Gastrocnemius medialis (tissue), 4 donors: ENCODE data around the gene FNIP2. TPM values are rescaled to one million over a fixed set of nuclear protein-coding genes. Genes with fewer than 3 reads are reported as not detected.

Experiments used
- ATAC-seq, 2 donors: fragments of 150-250 bp; one replicate each; pipeline ENCODE4 v1.9.1; 2016
- DNase-seq, 2 donors: peaks; one replicate each; pipeline ENCODE4 v3.0.0-alpha.2; 2019
- H3K27ac ChIP-seq, 4 donors: fragments of 200-600 bp; sonication (generic); 1 replicate in 1 of 4; 2 replicates in 3 of 4; pipeline ENCODE4 v1.5.1; 2016 to 2018; ENCODE audit warnings: mild to moderate bottlenecking in 2 of 4, moderate library complexity in 1 of 4
- H3K27me3 ChIP-seq, 3 donors: fragments of 200-600 bp; sonication (generic) in 2 of 3; 1 replicate in 1 of 3; 2 replicates in 2 of 3; pipeline versions ENCODE4 v1.5.1 to v1.6.0; 2016 to 2019; ENCODE audit warnings: mild to moderate bottlenecking in 1 of 3, moderate library complexity in 1 of 3
- H3K36me3 ChIP-seq, 2 donors: fragments of 200-600 bp; sonication (generic) in 1 of 2; one replicate each; pipeline ENCODE4 v1.5.1; 2017 to 2018
- H3K4me1 ChIP-seq, 2 donors: fragments of 200-600 bp; sonication (generic) in 1 of 2; one replicate each; pipeline ENCODE4 v1.5.1; 2016 to 2017; ENCODE audit warnings: mild to moderate bottlenecking in 2 of 2
- H3K4me3 ChIP-seq, 4 donors: fragments of 200-600 bp; sonication (generic) in 3 of 4; 1 replicate in 1 of 4; 2 replicates in 3 of 4; pipeline ENCODE4 v1.5.1; 2016 to 2019; ENCODE audit warnings: mild to moderate bottlenecking in 2 of 4
- H3K9me3 ChIP-seq, 3 donors: fragments of 200-600 bp; sonication (generic) in 2 of 3; 1 replicate in 1 of 3; 2 replicates in 2 of 3; pipeline ENCODE4 v1.5.1; 2016 to 2019
- POLR2A ChIP-seq, 2 donors: fragments of 450-650 bp; IDR thresholded peaks; one replicate each; pipeline ENCODE4 v1.6.1; 2017; ENCODE audit warnings: antibody characterized with exemption in 2 of 2, mild to moderate bottlenecking in 2 of 2, moderate library complexity in 2 of 2
- in situ Hi-C, 4 donors: fragments of 200-750 bp; cut with MboI; loops; one replicate each; pipeline versions ENCODE4 v1.15.0 to v1.8.0; 2017; ENCODE audit warnings: low sequenced_read_pairs in 4 of 4
- intact Hi-C: fragments of 100-400 bp; cut with DNase I; formaldehyde crosslinking; loops from one replicate; pipeline ENCODE4 v1.15.1; 2023; ENCODE audit warnings: low total_unique reads
- total RNA-seq, 4 donors: library from RNA; depleted of rRNA; stranded (reverse); fragments of >200 nt; gene quantifications; one replicate each; pipeline versions ENCODE4 v1.1.0 to v1.2.3, GENCODE V29; 2016
- TF ChIP-seq, protein P1 (sequence below), 5 experiments: fragments of 450-650 bp in 3 of 5; fragments of 200-600 bp in 2 of 5; sonication (generic) in 2 of 5; IDR thresholded peaks in 4 of 5; conservative IDR thresholded peaks in 1 of 5; 1 replicate in 4 of 5; 2 replicates in 1 of 5; pipeline ENCODE4 v1.5.1; 2016 to 2019; ENCODE audit warnings: antibody characterized with exemption in 5 of 5, mild to moderate bottlenecking in 3 of 5, moderate library complexity in 3 of 5

The FNIP2 gene
- total RNA-seq, 4 donors from 2014 or later: 9.9 to 32.8 (median 22.2) TPM

- TF ChIP-seq, protein P1, sequence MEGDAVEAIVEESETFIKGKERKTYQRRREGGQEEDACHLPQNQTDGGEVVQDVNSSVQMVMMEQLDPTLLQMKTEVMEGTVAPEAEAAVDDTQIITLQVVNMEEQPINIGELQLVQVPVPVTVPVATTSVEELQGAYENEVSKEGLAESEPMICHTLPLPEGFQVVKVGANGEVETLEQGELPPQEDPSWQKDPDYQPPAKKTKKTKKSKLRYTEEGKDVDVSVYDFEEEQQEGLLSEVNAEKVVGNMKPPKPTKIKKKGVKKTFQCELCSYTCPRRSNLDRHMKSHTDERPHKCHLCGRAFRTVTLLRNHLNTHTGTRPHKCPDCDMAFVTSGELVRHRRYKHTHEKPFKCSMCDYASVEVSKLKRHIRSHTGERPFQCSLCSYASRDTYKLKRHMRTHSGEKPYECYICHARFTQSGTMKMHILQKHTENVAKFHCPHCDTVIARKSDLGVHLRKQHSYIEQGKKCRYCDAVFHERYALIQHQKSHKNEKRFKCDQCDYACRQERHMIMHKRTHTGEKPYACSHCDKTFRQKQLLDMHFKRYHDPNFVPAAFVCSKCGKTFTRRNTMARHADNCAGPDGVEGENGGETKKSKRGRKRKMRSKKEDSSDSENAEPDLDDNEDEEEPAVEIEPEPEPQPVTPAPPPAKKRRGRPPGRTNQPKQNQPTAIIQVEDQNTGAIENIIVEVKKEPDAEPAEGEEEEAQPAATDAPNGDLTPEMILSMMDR (IDR thresholded peaks at IDR 0.05 in 4 of 5, conservative IDR thresholded peaks at IDR 0.05 in 1 of 5): no peak
- no peak for TF ChIP-seq POLR2A (IDR thresholded peaks at IDR 0.05)
- H3K36me3 ChIP-seq: no peaks in the 10 kb centered on the region
- ATAC-seq (peak; percentile 23 to 45), DNase-seq (no peak)
- H3K27ac ChIP-seq: peak overlapping the region; percentile 65 to 71 (median 68)
- H3K27me3 ChIP-seq: no peaks in the 10 kb centered on the region
- no peak overlapping the region for H3K4me3 ChIP-seq
- no peaks in the 10 kb centered on the region for H3K9me3 ChIP-seq
- intact Hi-C loops (no loop called here), in situ Hi-C loops (no loop called here)
- peaks cover 71 to 72% of the 10 kb centered on the region in 2 donors for H3K4me1 ChIP-seq
These were observed 13.1 kb downstream of the FNIP2 start for GRCh38 chr4:158781963-158782362.

GRCh38 chr4:158782551-158783360 is 13.9 kb downstream of the FNIP2 start:
- H3K4me1 ChIP-seq: peaks cover 71 to 72% of the 10 kb centered on the region in 2 donors
- no peak for ATAC-seq
- no peaks in the 10 kb centered on the region for H3K9me3 ChIP-seq
- H3K27ac ChIP-seq: peak overlapping the region; percentile 65 to 71 (median 68)
- no peaks in the 10 kb centered on the region for H3K36me3 ChIP-seq
- in situ Hi-C loops (no loop called here), intact Hi-C loops (no loop called here)
- no peak for TF ChIP-seq POLR2A (IDR thresholded peaks at IDR 0.05)
- TF ChIP-seq, protein P1 (IDR thresholded peaks at IDR 0.05 in 4 of 5, conservative IDR thresholded peaks at IDR 0.05 in 1 of 5): no peak
- H3K27me3 ChIP-seq: no peaks in the 10 kb centered on the region
- no peak for DNase-seq
- no peak overlapping the region for H3K4me3 ChIP-seq

GRCh38 chr4:158783785-158784184 is 15.0 kb downstream of the FNIP2 start:
- intact Hi-C loops: no loop called here
- Histone ChIP-seq H3K4me1 (peaks cover 71 to 72% of the 10 kb centered on the region in 2 donors), H3K4me3 (no peak overlapping the region), H3K9me3 (no peaks in the 10 kb centered on the region), H3K27ac (peak overlapping the region; percentile 65 to 71 (median 68)), H3K27me3 (no peaks in the 10 kb centered on the region), H3K36me3 (no peaks in the 10 kb centered on the region)
- in situ Hi-C loops: no loop called here
- no peak for ATAC-seq
- TF ChIP-seq, protein P1 (IDR thresholded peaks at IDR 0.05 in 4 of 5, conservative IDR thresholded peaks at IDR 0.05 in 1 of 5): no peak
- no peak for TF ChIP-seq POLR2A (IDR thresholded peaks at IDR 0.05)
- no peak for DNase-seq

DNA sequence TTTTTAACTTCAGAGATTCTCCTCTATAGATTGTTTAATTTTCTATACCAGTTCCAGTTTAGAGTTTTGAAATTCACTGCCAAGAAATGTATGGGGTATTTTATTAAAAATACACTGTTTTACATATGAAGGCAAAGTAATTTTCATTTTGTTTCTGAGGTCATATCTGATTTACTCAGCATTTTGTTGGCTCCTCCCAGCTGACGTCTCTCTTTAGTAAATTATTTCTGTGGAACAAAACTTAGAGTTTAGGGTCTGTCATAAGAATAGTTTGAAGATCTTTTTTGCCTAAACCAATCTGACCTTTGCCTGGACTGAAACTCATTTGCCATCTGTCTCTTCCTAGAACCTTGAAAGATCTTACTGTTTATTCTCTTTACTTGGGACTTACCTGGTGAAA is 16.9 kb downstream of the FNIP2 start:
- no peak for TF ChIP-seq POLR2A (IDR thresholded peaks at IDR 0.05)
- TF ChIP-seq, protein P1 (IDR thresholded peaks at IDR 0.05 in 4 of 5, conservative IDR thresholded peaks at IDR 0.05 in 1 of 5): no peak
- peaks cover 65% of the 10 kb centered on the region in 2 donors for H3K4me1 ChIP-seq
- DNase-seq (no peak), ATAC-seq (no peak)
- peak overlapping the region; percentile 70 to 78 (median 70) for H3K27ac ChIP-seq
- intact Hi-C loops (no loop called here), in situ Hi-C loops (no loop called here)
- H3K9me3 ChIP-seq: no peaks in the 10 kb centered on the region
- H3K4me3 ChIP-seq: peak overlapping the region in 3 of 4 donors; percentile 5 to 26 (median 15)
- H3K36me3 ChIP-seq: no peaks in the 10 kb centered on the region
- no peaks in the 10 kb centered on the region for H3K27me3 ChIP-seq
